ENCODE measurements around the gene LRRC3. TPM values are rescaled to one million over a fixed set of nuclear protein-coding genes. Genes with fewer than 3 reads are reported as not detected.

Gene LRRC3
- total RNA-seq, 1 experiment from 2014 or later, result 5.7 TPM

GRCh38 chr21:44438531-44439210 lies 16.6 kb upstream of the LRRC3 start:
- ChIA-PET POLR2A (no interaction called here), CTCF (interaction anchor here (0.7 to 1.1 kb wide), 2 partner anchors 23 to 100 kb away, joined by 3 read pairs; no protein-coding TSS in a partner anchor)
- H3K36me3 Mint-ChIP-seq, result no peaks in the 10 kb centered on the region
- TF ChIP-seq MLX (CRISPR knock-in tag; IDR thresholded peaks at IDR 0.05) (no peak), JUN (CRISPR knock-in tag; IDR thresholded peaks at IDR 0.05) (no peak), NFATC4 (CRISPR knock-in tag; IDR thresholded peaks at IDR 0.05) (no peak), USF2 (CRISPR knock-in tag; IDR thresholded peaks at IDR 0.05) (no peak), ETV6 (CRISPR knock-in tag; IDR thresholded peaks at IDR 0.05) (no peak), AFF4 (CRISPR knock-in tag; IDR thresholded peaks at IDR 0.05; ENCODE audit: borderline replicate concordance) (no peak), RELA (CRISPR knock-in tag; IDR thresholded peaks at IDR 0.05; ENCODE audit: borderline replicate concordance) (no peak), CBFB (CRISPR knock-in tag; IDR thresholded peaks at IDR 0.05; ENCODE audit: low read depth) (no peak), AR (CRISPR knock-in tag; IDR thresholded peaks at IDR 0.05) (no peak), OVOL2 (CRISPR knock-in tag; IDR thresholded peaks at IDR 0.05; ENCODE audit: borderline replicate concordance) (no peak), NR2C2 (CRISPR knock-in tag; IDR thresholded peaks at IDR 0.05) (no peak), CREM (CRISPR knock-in tag; IDR thresholded peaks at IDR 0.05) (no peak), ZNF219 (CRISPR knock-in tag; IDR thresholded peaks at IDR 0.05; ENCODE audit: borderline replicate concordance) (no peak), ZNF532 (CRISPR knock-in tag; IDR thresholded peaks at IDR 0.05; ENCODE audit: borderline replicate concordance) (no peak), ZBTB43 (CRISPR knock-in tag; IDR thresholded peaks at IDR 0.05) (no peak), ZNF423 (CRISPR knock-in tag; IDR thresholded peaks at IDR 0.05) (no peak), IRF1 (CRISPR knock-in tag; IDR thresholded peaks at IDR 0.05) (no peak), STAT6 (CRISPR knock-in tag; conservative IDR thresholded peaks at IDR 0.05; ENCODE audit: low read depth) (no peak)
- no peak overlapping the region for H3K27ac Mint-ChIP-seq
- DNase-seq (ENCODE audit: low spot score) (no peak), ATAC-seq (no peak)
- H3K4me3 Mint-ChIP-seq, result no peak overlapping the region
- H3K4me1 Mint-ChIP-seq, result no peaks in the 10 kb centered on the region
- no peaks in the 10 kb centered on the region for H3K9me3 Mint-ChIP-seq
- no peaks in the 10 kb centered on the region for H3K27me3 Mint-ChIP-seq (ENCODE audit: low read depth)
